Measurements from ENCODE around the gene CATSPER1.
"Not testable (repeated sequence)": the region's sequence is repeated elsewhere in the genome, so short reads cannot be mapped to it uniquely, and the experiment has no call there.

CATSPER1 gene

GRCh38 chr11:66011239-66011784 lies 15.0 kb downstream of the CATSPER1 start:
- no peak overlapping the region for H3K27ac Mint-ChIP-seq
- intact Hi-C loops (cut with micrococcal nuclease) = no loop called here
- no peak overlapping the region for H3K4me3 Mint-ChIP-seq
- peaks cover 37% of the 10 kb centered on the region for H3K4me1 Mint-ChIP-seq (ENCODE audit: low read depth)
- peaks cover 30% of the 10 kb centered on the region for H3K27me3 Mint-ChIP-seq
- H3K9me3 Mint-ChIP-seq = no peaks in the 10 kb centered on the region
- H3K36me3 Mint-ChIP-seq (ENCODE audit: low read depth) = peaks cover 2% of the 10 kb centered on the region

DNA sequence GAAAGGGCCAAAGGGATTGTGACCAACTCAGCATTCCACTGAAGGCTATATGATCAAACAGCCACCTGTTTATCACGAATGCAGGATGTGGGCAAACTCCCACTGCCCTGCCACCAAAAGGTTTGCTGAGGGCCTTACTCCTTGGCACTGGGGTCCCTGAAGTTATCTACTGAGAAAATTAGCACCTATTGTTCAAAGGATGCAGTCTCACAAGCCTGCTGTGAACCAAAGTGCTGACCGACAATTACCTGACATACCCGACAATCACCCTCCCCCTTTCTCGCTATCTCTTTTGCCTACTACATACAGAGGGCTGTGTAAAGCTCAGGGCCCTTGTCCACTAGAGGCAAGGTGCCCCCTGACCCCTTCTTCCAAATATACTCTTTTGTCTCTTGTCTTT lies 16.2 kb downstream of the CATSPER1 start:
- H3K4me3 Mint-ChIP-seq; intact Hi-C loops (cut with micrococcal nuclease); H3K27ac Mint-ChIP-seq; H3K36me3 Mint-ChIP-seq (ENCODE audit: low read depth); H3K9me3 Mint-ChIP-seq: not testable (repeated sequence)
- Mint-ChIP-seq H3K4me1 (ENCODE audit: low read depth) (peaks cover 42% of the 10 kb centered on the region), H3K27me3 (peaks cover 30% of the 10 kb centered on the region)

DNA sequence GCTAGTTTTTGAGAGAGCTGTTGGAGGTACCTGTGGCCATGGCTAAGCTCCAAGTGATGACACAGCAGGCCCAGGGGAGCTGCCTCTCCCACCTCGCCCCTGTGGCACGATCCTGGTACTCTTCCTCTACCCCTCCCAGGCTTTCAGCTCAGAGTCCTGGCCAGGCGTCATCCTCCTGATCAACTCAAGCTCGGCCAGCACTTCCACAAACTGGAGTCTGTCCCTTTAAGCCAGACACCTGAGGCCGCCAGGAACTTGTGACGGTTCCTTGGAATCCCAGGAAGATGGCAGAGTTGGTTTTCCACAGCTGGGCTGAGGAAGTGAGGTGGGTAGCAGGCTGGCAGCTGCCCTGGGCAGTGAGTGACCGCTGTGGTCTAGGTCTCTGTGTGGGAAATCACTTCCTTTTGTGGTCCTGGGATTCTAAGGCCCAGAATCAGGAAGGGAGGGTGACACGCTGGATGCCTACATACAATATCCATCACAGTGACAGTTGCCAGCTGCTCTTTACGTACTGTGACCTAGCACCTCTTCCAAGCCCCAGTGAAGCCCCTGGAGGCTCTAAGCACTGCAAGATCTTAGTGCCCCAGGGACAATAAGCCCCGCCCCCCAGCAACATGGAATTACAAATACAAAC lies 17.7 kb downstream of the CATSPER1 start:
- H3K27me3 Mint-ChIP-seq = peaks cover 30% of the 10 kb centered on the region
- peaks cover 24% of the 10 kb centered on the region for H3K36me3 Mint-ChIP-seq (ENCODE audit: low read depth)
- peak overlapping the region; percentile 55 for H3K27ac Mint-ChIP-seq
- H3K9me3 Mint-ChIP-seq = no peaks in the 10 kb centered on the region
- intact Hi-C loops (cut with micrococcal nuclease) = loop anchor here (10.0 kb wide), 1 partner anchor 56 kb away; no protein-coding TSS in a partner anchor
- H3K4me1 Mint-ChIP-seq (ENCODE audit: low read depth) = peaks cover 36% of the 10 kb centered on the region
- H3K4me3 Mint-ChIP-seq = no peak overlapping the region

GRCh38 chr11:66008095-66008467 lies 18.2 kb downstream of the CATSPER1 start:
- no peak overlapping the region for H3K4me3 Mint-ChIP-seq
- peak overlapping the region; percentile 55 for H3K27ac Mint-ChIP-seq
- intact Hi-C loops (cut with micrococcal nuclease) = loop anchor here (10.0 kb wide), 1 partner anchor 57 kb away; no protein-coding TSS in a partner anchor
- H3K4me1 Mint-ChIP-seq (ENCODE audit: low read depth) = peaks cover 36% of the 10 kb centered on the region
- peaks cover 30% of the 10 kb centered on the region for H3K27me3 Mint-ChIP-seq
- peaks cover 29% of the 10 kb centered on the region for H3K36me3 Mint-ChIP-seq (ENCODE audit: low read depth)
- H3K9me3 Mint-ChIP-seq = no peaks in the 10 kb centered on the region

- H3K4me3 Mint-ChIP-seq = no peak overlapping the region
- no peaks in the 10 kb centered on the region for H3K9me3 Mint-ChIP-seq
- H3K4me1 Mint-ChIP-seq (ENCODE audit: low read depth) = peaks cover 34% of the 10 kb centered on the region
- peaks cover 26% of the 10 kb centered on the region for H3K27me3 Mint-ChIP-seq
- peaks cover 38% of the 10 kb centered on the region for H3K36me3 Mint-ChIP-seq (ENCODE audit: low read depth)
- no peak overlapping the region for H3K27ac Mint-ChIP-seq
- intact Hi-C loops (cut with micrococcal nuclease) = loop anchor here (10.0 kb wide), 1 partner anchor 58 kb away; no protein-coding TSS in a partner anchor
Measured at GRCh38 chr11:66007201-66007634, 19.1 kb downstream of the CATSPER1 start.

DNA sequence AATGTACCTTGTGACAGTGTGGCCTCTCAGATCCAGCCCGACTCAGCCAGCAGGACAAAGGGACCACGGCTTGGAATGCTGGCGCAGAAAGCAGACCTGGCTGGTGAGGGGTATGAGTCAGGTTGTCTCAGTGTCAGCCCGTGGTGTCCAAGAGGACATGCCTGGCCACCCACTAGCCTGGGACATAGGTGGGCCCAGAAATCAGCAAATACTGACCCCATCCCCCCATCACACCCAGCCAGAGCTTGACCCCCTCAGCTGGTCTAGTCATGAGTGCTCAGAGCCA lies 19.4 kb downstream of the CATSPER1 start:
- Mint-ChIP-seq H3K27me3 (peaks cover 22% of the 10 kb centered on the region), H3K9me3 (no peaks in the 10 kb centered on the region), H3K36me3 (ENCODE audit: low read depth) (peaks cover 42% of the 10 kb centered on the region), H3K4me1 (ENCODE audit: low read depth) (peaks cover 34% of the 10 kb centered on the region), H3K4me3 (no peak overlapping the region), H3K27ac (no peak overlapping the region)
- intact Hi-C loops (cut with micrococcal nuclease) = loop anchor here (10.0 kb wide), 1 partner anchor 58 kb away; no protein-coding TSS in a partner anchor

- H3K36me3 Mint-ChIP-seq (ENCODE audit: low read depth) = peaks cover 46% of the 10 kb centered on the region
- intact Hi-C loops (cut with micrococcal nuclease) = loop anchor here (10.0 kb wide), 1 partner anchor 58 kb away; no protein-coding TSS in a partner anchor
- H3K9me3 Mint-ChIP-seq = no peaks in the 10 kb centered on the region
- H3K27ac Mint-ChIP-seq = no peak overlapping the region
- H3K4me3 Mint-ChIP-seq = no peak overlapping the region
- H3K4me1 Mint-ChIP-seq (ENCODE audit: low read depth) = peaks cover 34% of the 10 kb centered on the region
- peaks cover 16% of the 10 kb centered on the region for H3K27me3 Mint-ChIP-seq
Measured at GRCh38 chr11:66006134-66006890, 20.0 kb downstream of the CATSPER1 start.

DNA sequence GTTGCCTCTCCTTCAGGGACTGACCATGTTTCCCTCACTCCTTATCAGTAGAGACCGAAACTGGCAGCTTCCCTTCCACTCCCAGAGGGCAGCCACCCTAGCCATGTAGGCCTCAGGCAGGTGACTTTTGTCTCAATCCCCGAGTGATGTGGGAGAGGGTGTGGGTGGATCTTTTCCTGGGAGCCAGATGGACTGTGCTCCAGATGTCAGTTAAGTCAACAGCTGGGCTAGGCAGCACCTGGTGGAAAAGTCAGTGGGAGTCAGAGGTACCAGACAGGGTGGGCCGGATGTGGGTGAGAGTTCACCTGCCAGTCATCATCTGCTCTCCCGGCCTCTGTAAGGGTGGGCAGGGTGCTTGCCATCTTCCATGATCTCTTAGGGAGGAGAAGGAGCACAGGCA lies 22.1 kb downstream of the CATSPER1 start:
- H3K9me3 Mint-ChIP-seq = no peaks in the 10 kb centered on the region
- intact Hi-C loops (cut with micrococcal nuclease) = loop anchor here (10.0 kb wide), 1 partner anchor 61 kb away; no protein-coding TSS in a partner anchor
- H3K27me3 Mint-ChIP-seq = peaks cover 4% of the 10 kb centered on the region
- H3K4me3 Mint-ChIP-seq = peak overlapping the region; percentile 4
- peaks cover 46% of the 10 kb centered on the region for H3K4me1 Mint-ChIP-seq (ENCODE audit: low read depth)
- H3K27ac Mint-ChIP-seq = no peak overlapping the region
- H3K36me3 Mint-ChIP-seq (ENCODE audit: low read depth) = peaks cover 59% of the 10 kb centered on the region

GRCh38 chr11:66003291-66003690 lies 23.0 kb downstream of the CATSPER1 start:
- Mint-ChIP-seq H3K9me3 (no peaks in the 10 kb centered on the region), H3K4me1 (ENCODE audit: low read depth) (peaks cover 37% of the 10 kb centered on the region), H3K27ac (peak overlapping the region; percentile 100), H3K36me3 (ENCODE audit: low read depth) (peaks cover 68% of the 10 kb centered on the region), H3K4me3 (peak overlapping the region; percentile 98), H3K27me3 (peaks cover 4% of the 10 kb centered on the region)
- intact Hi-C loops (cut with micrococcal nuclease) = loop anchor here (10.0 kb wide), 1 partner anchor 62 kb away; no protein-coding TSS in a partner anchor

DNA sequence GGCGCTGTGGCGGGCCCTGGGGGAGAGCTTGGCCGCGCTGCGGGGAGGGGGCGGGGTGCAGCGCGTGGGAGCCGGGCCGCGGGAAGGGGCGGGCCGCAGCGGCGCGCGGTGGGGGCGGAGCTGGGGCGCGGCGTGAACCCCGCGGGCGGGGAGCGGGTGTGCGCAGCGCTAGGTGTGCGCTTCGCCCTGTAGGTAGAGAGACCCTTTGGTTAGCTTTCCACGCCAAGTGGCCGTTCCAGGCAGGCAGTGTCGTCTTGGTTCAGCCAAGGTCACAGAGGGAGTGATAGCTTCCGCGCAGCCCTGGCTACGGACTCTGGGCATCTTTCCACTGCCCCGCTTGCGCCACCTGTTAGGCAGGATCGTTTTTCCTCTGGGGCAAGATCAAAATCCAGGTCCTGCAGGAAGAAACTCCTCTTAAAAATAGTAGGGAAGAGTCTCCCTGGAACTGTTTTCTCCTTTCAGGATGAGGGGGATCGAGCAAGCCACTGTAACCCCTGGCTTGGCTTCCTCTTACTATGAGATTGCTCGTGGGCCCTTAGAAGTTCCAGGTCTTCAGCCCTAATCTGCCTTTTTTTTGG lies 23.5 kb downstream of the CATSPER1 start:
- Mint-ChIP-seq H3K27me3 (peaks cover 4% of the 10 kb centered on the region), H3K4me1 (ENCODE audit: low read depth) (peaks cover 35% of the 10 kb centered on the region), H3K4me3 (peak overlapping the region; percentile 98), H3K27ac (peak overlapping the region; percentile 100), H3K9me3 (no peaks in the 10 kb centered on the region), H3K36me3 (ENCODE audit: low read depth) (peaks cover 73% of the 10 kb centered on the region)
- intact Hi-C loops (cut with micrococcal nuclease) = loop anchor here (1.0 to 10.0 kb wide), 2 partner anchors 41 to 62 kb away; partner anchors contain the start of gene SART1

GRCh38 chr11:66001942-66002647 lies 24.2 kb downstream of the CATSPER1 start, which contains the start of the genes BANF1 and EIF1AD:
BANF1 (plus strand) TSS chr11:66002503; CDS start chr11:66003251, 748 bp downstream.
EIF1AD (minus strand) TSS chr11:66002157; CDS start chr11:66000389, 1,768 bp downstream.
- Mint-ChIP-seq H3K4me3 (peak within 1 kb of the TSS; percentile 98), H3K4me1 (ENCODE audit: low read depth) (peaks cover 35% of the 10 kb centered on the region), H3K27me3 (no peaks in the 10 kb centered on the region), H3K9me3 (no peaks in the 10 kb centered on the region), H3K36me3 (ENCODE audit: low read depth) (peaks cover 80% of the 10 kb centered on the region), H3K27ac (peak within 1 kb of the TSS; percentile 100)
- intact Hi-C loops (cut with micrococcal nuclease) = loop anchor here (1.0 to 10.0 kb wide), 2 partner anchors 41 to 63 kb away; partner anchors contain the start of gene SART1

GRCh38 chr11:65997286-65997685 lies 29.0 kb downstream of the CATSPER1 start:
- Mint-ChIP-seq H3K4me1 (ENCODE audit: low read depth) (peaks cover 12% of the 10 kb centered on the region), H3K9me3 (no peaks in the 10 kb centered on the region), H3K27ac (no peak overlapping the region), H3K4me3 (no peak overlapping the region), H3K36me3 (ENCODE audit: low read depth) (peaks cover 59% of the 10 kb centered on the region), H3K27me3 (no peaks in the 10 kb centered on the region)
- intact Hi-C loops (cut with micrococcal nuclease) = no loop called here

- no peak overlapping the region for H3K27ac Mint-ChIP-seq
- no peaks in the 10 kb centered on the region for H3K9me3 Mint-ChIP-seq
- H3K36me3 Mint-ChIP-seq (ENCODE audit: low read depth) = peaks cover 24% of the 10 kb centered on the region
- H3K4me1 Mint-ChIP-seq (ENCODE audit: low read depth) = peaks cover 7% of the 10 kb centered on the region
- H3K4me3 Mint-ChIP-seq = no peak overlapping the region
- H3K27me3 Mint-ChIP-seq = no peaks in the 10 kb centered on the region
- intact Hi-C loops (cut with micrococcal nuclease) = no loop called here
Measured at GRCh38 chr11:65992056-65992455, 34.2 kb downstream of the CATSPER1 start.

Measured in dendritic cell treated with granulocyte-macrophage colony-stimulating factor and Interleukin-4, amounts not matched to agents 40 ng/mL and 50 ng/mL, for 4 days (primary cell).